GM19351 (cell line): ENCODE measurements around the gene ERI3.

ENCODE experiments used
- ATAC-seq: cut with Tn5 transposase; IDR thresholded peaks from one replicate; pipeline ENCODE4 v1.9.1; 2021; ENCODE audit warnings: mild to moderate bottlenecking, moderate library complexity; ENCODE audit not compliant: unreplicated experiment

Gene ERI3, protein sequence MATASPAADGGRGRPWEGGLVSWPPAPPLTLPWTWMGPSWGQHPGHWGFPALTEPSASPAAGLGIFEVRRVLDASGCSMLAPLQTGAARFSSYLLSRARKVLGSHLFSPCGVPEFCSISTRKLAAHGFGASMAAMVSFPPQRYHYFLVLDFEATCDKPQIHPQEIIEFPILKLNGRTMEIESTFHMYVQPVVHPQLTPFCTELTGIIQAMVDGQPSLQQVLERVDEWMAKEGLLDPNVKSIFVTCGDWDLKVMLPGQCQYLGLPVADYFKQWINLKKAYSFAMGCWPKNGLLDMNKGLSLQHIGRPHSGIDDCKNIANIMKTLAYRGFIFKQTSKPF

GRCh38 chr1:44354840-44355581 is at the start of gene ERI3:
TSS of gene ERI3 (minus strand) at chr1:44355257. CDS start at chr1:44355026, 231 bp downstream.
- peak; percentile 98 for ATAC-seq

DNA sequence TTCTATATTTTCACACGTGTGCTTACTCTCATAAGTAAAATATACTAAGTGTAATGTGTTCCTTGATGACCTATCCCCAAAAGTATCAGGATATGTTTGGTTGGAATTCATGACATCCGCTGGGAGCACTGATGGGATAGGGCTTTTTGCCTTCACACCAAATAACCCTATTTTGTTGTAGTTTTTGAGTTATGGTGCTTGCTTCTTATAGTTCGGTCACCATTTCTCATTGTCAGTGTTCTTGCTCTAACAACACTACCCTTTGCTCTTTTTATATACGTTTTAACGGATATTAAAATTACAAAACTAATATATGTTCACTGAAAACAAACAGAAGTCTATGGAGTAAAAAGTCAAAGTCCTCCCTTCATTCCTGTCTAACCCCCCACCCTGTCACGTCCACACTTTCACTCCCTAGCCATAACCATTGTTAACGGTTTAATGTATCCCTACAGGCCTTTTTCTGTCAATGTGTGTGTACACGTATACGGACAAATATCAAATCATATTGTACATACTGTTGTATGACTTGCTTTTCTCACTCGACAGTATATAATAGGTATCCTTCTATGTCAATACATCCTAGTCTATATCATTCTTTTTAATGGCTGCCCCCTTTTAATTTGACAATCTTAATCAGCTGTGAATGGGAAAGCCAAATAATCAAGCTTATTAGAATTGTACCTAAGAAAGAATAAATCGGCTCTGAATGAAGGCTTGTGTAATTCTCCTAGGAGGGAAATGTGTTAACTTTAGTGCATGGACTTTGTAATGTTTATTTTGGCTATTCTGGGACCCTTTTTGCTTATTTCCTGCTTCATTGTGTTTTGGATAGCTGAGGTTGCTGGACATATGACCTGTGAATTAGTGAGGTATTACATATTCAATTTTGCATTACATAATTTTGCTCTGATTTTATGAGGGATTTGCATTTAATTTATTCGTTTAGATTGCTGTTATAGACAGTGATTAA is 46.5 kb upstream of the ERI3 start:
- no peak for ATAC-seq

GRCh38 chr1:44390277-44390676 is 35.2 kb upstream of the ERI3 start:
- ATAC-seq: no peak

GRCh38 chr1:44389437-44389836 is 34.4 kb upstream of the ERI3 start:
- ATAC-seq: no peak

- no peak for ATAC-seq
These were observed 33.5 kb upstream of the ERI3 start for GRCh38 chr1:44388551-44388950.

GRCh38 chr1:44380666-44381177 is 25.7 kb upstream of the ERI3 start:
- ATAC-seq: no peak

DNA sequence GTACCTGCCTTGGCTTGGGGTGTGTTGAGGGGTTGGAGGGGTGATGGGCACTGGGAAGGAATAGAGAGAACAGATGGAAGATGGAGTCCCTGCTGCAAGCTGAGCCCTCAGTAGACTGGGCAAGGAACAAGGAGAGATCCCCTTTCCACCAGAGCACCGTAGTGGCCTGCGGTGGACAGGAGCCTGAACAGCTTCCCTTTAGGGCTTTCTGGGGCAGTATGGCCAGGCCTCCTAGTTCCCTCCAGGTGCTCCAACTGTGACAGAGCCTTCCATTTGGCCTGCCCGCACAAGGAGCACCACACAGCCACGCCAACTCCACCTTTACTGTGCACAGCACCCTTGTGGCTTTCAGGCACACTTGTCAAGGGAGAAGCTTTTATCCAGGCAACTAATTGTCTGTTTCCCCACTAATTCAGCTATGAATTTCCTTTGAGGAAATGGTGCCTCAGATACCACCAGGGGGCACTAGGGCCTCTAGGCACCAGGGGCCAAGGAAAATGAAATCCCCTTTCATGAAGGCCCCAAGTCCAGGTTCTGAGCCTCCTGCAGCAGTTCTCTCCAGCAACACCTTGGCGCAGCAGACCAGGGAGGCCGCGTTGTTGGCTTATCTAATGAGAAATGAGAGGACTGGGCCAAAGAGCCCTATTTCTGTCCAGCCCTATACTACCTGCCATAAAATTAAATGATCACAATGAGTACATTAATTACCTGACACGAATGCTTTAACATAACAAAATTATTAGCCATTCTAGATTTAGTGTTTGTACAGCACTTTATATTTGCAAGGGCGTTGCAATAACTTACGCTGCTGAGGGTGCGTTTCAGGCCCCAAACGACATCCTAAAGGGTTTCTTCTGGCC is 23.1 kb upstream of the ERI3 start:
- ATAC-seq: no peak

- ATAC-seq: no peak
These were observed 20.5 kb upstream of the ERI3 start for GRCh38 chr1:44375547-44375946.

DNA sequence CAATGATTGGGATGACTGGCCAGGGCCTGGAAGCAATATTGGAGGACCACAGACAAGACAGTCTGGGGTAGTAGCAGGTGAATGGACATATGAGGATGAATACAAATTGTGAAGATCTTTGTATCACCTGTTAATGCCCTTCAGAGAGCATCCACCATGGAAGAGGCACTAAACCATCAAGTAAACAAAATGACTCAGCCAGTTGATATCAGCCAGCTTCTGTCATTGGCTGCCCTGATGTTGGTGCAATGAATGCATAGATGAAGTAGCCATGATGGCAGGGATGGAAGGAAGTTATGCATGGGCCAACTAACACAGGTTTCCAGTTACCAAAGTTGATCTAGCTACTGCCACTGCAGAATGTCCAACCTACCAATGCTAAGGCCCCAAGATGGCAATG is 16.1 kb upstream of the ERI3 start:
- no peak for ATAC-seq

DNA sequence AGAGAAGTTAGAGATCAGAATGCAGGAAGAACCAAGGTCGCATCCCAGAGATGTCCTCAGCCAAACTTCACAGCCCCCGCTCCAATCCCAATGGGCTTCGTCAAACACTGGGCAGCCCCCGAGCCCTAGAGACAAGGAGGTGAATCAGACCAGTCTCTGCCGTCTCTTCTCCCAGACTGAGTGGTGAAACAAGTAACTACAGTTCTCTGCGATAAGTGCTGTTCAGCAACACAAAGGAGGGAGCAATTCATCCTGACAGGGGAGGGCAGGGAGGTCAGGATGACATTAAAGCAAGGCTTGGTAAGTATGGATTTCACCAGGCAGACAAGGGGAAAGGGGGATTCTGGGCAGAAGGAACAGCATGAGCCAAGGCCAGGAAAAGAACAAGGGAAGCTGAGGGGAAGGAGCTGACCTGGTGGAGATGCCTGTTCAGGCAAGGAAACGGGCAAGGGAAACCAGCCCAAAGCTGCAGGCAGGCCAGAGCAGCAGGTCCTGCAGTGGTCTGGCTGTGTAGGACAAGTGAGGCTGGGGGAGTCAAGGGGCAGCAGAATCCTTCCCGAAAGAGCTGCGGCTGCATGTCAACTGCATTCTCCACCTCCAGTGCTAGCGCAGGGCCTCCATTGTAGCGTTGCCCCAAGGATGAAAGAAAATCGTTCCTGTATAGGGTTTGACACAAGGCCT is 13.6 kb upstream of the ERI3 start:
- no peak for ATAC-seq

DNA sequence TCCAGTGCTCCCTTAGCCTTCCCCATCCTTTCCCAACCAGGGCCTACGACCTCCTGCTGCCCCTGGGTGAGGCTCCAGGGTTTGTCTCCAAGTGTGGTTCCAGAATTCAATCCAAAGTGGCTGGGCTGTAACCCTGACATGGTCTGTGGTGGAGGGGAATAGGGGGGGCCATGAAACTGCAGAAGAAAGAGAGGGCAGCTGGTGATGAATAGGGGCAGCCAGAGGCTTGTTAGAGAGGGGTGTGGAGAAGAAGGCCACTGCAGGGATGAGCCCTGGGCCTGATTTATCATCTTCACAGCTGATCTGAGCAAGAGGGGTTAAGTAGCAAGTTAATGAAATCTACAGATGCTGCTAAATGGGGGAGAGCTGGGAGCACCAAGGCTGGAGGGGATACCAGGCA is 12.9 kb upstream of the ERI3 start:
- no peak for ATAC-seq

GRCh38 chr1:44366371-44366975 is 11.4 kb upstream of the ERI3 start:
- no peak for ATAC-seq

DNA sequence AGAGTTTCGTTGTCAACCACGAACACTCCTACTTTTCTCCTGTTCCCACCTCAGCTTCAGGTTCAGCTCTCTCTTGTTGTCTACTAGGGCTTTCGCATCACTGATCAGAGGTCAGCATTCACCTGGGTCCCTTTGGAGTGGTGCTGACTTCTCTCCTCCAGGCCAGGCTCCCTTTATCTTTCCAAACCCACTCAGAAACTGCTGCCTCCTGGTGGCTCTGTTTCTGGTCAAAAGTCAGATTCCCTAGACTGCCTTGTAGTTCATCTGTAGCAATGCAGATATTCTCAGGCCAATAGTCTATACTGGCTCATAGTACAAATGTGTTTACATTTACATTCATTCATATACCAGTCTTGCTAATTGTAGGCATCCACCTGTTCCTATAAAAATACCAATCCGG is 6.4 kb upstream of the ERI3 start:
- ATAC-seq: no peak

DNA sequence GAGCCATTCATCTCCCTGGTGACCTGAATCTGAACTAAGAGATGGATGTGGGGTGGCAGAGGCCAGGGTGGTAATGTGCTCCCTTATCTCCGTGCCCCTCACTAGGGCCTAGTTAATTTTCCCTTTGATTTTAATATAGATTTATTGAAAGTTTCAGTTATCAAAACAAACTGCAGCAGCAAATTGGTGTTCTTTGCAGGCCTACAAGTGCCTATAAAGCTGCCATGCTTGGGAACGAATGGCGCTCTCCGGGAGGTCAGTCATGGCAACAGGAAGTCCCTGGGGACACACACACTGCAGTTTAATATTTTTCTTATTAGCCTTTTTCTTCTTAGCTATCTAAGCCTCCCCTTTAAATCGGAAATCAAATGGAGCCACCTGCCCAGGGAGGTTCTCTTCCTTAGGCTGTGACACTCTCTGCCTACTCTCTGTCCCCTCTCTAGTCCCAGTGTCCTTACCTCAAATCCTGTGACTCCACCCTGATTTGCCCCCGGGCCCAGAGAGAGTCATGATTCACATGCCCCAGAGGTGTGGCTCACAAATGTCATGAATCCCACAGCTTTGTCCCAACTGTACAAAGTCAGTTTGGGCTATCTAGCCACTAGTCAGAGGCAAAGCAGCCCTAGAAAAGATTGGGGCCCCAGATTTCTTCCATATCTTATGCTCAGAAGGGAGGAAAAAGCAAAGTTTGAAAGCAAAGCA is 4.3 kb upstream of the ERI3 start:
- ATAC-seq: no peak

- no peak for ATAC-seq
These were observed 2.7 kb upstream of the ERI3 start for GRCh38 chr1:44357710-44358109.

DNA sequence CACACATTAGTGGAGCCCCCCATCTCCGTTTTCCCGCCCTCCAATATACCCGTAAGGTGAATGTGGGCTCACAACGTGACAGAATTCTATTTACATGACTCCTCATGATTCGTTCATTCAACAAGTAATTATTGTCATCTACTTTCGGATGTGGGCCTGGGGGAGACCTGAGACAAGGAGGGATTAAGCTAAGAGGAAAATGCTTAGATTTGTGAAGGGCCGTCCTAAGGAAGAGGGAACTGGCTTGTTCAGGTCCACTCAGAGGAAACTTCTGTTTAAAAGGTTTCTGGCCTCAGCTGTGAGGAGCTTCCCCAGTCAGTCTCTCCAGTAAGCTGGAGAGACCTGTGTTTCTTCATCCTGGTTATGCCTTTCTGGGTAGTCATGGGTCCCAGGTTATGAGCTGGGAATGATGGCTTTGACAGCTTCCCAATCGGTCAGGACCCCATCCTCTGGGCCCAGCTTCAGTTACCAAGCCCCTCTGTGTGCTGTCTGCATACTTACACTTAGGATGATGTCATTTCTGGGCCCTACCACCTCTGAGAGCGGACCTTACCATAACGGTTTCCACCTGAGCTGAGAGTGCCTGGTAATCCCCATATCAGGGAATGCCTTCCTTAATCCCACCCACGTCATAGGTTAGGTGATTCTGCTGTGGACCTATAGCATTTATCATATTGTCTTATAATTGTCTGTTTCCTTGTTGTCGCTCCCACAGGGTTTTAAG is 687 bp upstream of the ERI3 start:
- ATAC-seq: no peak

DNA sequence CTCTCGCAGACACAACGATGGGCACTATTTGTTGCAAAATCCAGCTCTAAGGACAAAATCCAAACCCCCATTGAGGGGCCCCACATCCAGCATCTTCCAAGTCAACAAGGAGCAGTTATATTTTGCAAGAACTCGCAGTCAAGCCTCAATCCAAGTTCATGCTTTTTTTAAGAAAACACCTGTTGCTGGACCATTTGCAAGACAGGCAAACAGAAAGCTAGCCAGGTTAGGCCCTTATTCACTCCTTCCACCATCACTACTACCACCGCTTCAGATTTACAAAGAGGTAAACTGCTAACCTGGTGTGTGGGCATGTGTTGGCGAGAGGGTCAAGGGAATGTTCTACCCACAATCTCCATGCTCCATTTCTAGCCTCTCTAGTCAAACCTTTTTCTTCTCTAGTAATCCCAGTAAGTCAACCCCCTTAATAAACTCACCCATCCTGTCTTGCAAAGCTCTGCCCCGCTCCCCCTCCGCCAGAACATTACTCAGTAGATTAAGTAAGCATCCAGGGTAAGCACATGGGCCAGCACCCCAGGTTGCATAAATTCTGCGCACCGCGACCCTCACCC is 703 bp downstream of the ERI3 start:
- ATAC-seq: no peak

DNA sequence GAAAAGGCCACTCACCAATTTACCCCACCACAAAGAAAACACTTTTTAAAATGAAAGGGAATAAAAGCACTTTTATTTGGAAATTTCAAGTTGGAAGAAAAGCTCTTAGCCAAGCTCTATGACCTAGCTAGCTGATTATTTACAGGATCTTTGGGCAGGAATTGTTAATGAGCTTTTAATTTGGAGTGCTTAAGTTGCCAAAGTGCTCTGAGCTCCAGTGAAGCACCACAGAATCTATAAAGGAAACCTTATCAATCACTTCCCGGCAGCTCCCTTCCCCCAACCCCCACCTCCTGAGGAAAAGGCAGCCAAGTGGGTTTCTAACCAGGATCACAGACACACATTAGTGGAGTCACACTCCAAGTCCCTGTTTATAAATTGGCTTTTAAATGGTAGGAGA is 1.5 kb downstream of the ERI3 start:
- no peak for ATAC-seq
